Suprapubic skin (tissue), 4 donors: ENCODE results near the gene FOXE1. TPM values are rescaled to one million over a fixed set of nuclear protein-coding genes. Genes with fewer than 3 reads are reported as not detected.

Experiments
- DNase-seq, 2 donors: peaks; one replicate each; pipeline ENCODE4 v3.0.0-alpha.2; 2019; ENCODE audit warnings: low spot score in 2 of 2
- H3K27ac ChIP-seq: fragments of 200-600 bp; sonication (generic); one replicate; pipeline ENCODE4 v1.5.1; 2019
- H3K27me3 ChIP-seq: fragments of 200-600 bp; sonication (generic); one replicate; pipeline ENCODE4 v1.5.1; 2019
- H3K36me3 ChIP-seq: fragments of 200-600 bp; sonication (generic); one replicate; pipeline ENCODE4 v1.5.1; 2019
- H3K4me1 ChIP-seq: fragments of 200-600 bp; sonication (generic); one replicate; pipeline ENCODE4 v1.5.1; 2019
- H3K4me3 ChIP-seq: fragments of 200-600 bp; sonication (generic); one replicate; pipeline ENCODE4 v1.5.1; 2019; ENCODE audit warnings: mild to moderate bottlenecking
- H3K9me3 ChIP-seq: fragments of 200-600 bp; sonication (generic); one replicate; pipeline ENCODE4 v1.5.1; 2019
- CTCF ChIP-seq, 2 donors: fragments of 200-600 bp in 1 of 2; fragments of 450-650 bp in 1 of 2; sonication (generic) in 1 of 2; IDR thresholded peaks; one replicate each; pipeline ENCODE4 v1.5.1; 2016 to 2019; ENCODE audit warnings: antibody characterized with exemption in 2 of 2, mild to moderate bottlenecking in 1 of 2, moderate library complexity in 1 of 2
- EP300 ChIP-seq: sonication (generic); formaldehyde crosslinking; IDR thresholded peaks from one replicate; pipeline ENCODE4 v1.6.1; 2017; ENCODE audit warnings: antibody characterized with exemption
- POLR2A ChIP-seq, 2 donors: fragments of 450-650 bp; IDR thresholded peaks; one replicate each; pipeline ENCODE4 v1.6.1; 2017; ENCODE audit warnings: antibody characterized with exemption in 2 of 2, mild to moderate bottlenecking in 2 of 2, moderate library complexity in 2 of 2
- POLR2AphosphoS5 ChIP-seq, 3 donors: sonication (generic); formaldehyde crosslinking; IDR thresholded peaks; one replicate each; pipeline ENCODE4 v1.6.1; 2017; ENCODE audit warnings: antibody characterized with exemption in 3 of 3
- WGBS: methylation state at CpG from one replicate; pipeline ENCODE4 v1.1.5; 2018; 5-methylcytosine and 5-hydroxymethylcytosine counted together
- total RNA-seq, 4 donors: library from RNA; depleted of rRNA; stranded (reverse); fragments of >200 nt; gene quantifications; one replicate each; pipeline ENCODE4 v1.1.0, GENCODE V29; 2016

Gene FOXE1
- total RNA-seq, 4 donors from 2014 or later: 0.48 to 3.9 (median 2.0) TPM

GRCh38 chr9:97848480-97849237 is 4.4 kb upstream of the FOXE1 start:
- H3K27me3 ChIP-seq: peaks cover 88% of the 10 kb centered on the region

GRCh38 chr9:97849980-97850379 is 3.0 kb upstream of the FOXE1 start:
- Histone ChIP-seq H3K4me1 (peaks cover 52% of the 10 kb centered on the region), H3K36me3 (no peaks in the 10 kb centered on the region), H3K4me3 (no peak overlapping the region), H3K27me3 (peaks cover 94% of the 10 kb centered on the region), H3K9me3 (no peaks in the 10 kb centered on the region), H3K27ac (no peak overlapping the region)
- TF ChIP-seq POLR2AphosphoS5 (IDR thresholded peaks at IDR 0.05): no peak
- TF ChIP-seq EP300: no peak
- DNase-seq: no peak
- 48% methylated on average over 3 of the region's 3 CpGs for WGBS

More at GRCh38 chr9:97848480-97849237, 4.4 kb upstream of the FOXE1 start:
- Histone ChIP-seq H3K36me3 (no peaks in the 10 kb centered on the region), H3K9me3 (no peaks in the 10 kb centered on the region), H3K27ac (no peak overlapping the region), H3K4me1 (peaks cover 41% of the 10 kb centered on the region), H3K4me3 (peak overlapping the region; percentile 38)
- TF ChIP-seq POLR2A (IDR thresholded peaks at IDR 0.05) (no peak), POLR2AphosphoS5 (IDR thresholded peaks at IDR 0.05) (no peak), CTCF (IDR thresholded peaks at IDR 0.05) (no peak), EP300 (no peak)
- 5% methylated on average over 50 of the region's 61 CpGs for WGBS
- no peak for DNase-seq

GRCh38 chr9:97850746-97851445 is 2.1 kb upstream of the FOXE1 start:
- H3K27ac ChIP-seq: no peak overlapping the region
- H3K4me1 ChIP-seq: peaks cover 52% of the 10 kb centered on the region
- H3K4me3 ChIP-seq: no peak overlapping the region
- peaks cover 100% of the 10 kb centered on the region for H3K27me3 ChIP-seq
- TF ChIP-seq CTCF (IDR thresholded peaks at IDR 0.05): no peak
- TF ChIP-seq POLR2A (IDR thresholded peaks at IDR 0.05): no peak
- no peak for TF ChIP-seq EP300
- TF ChIP-seq POLR2AphosphoS5 (IDR thresholded peaks at IDR 0.05): no peak
- H3K9me3 ChIP-seq: no peaks in the 10 kb centered on the region
- no peaks in the 10 kb centered on the region for H3K36me3 ChIP-seq
- no peak for DNase-seq
- WGBS: 26% methylated on average over 13 of the region's 13 CpGs

- WGBS: 8% methylated on average over 16 of the region's 23 CpGs
- Histone ChIP-seq H3K4me1 (peaks cover 52% of the 10 kb centered on the region), H3K36me3 (no peaks in the 10 kb centered on the region), H3K27me3 (peaks cover 100% of the 10 kb centered on the region), H3K27ac (no peak overlapping the region), H3K9me3 (no peaks in the 10 kb centered on the region), H3K4me3 (peak overlapping the region; percentile 50)
- DNase-seq: no peak
- no peak for TF ChIP-seq CTCF (IDR thresholded peaks at IDR 0.05)
- no peak for TF ChIP-seq POLR2A (IDR thresholded peaks at IDR 0.05)
- TF ChIP-seq POLR2AphosphoS5 (IDR thresholded peaks at IDR 0.05): no peak
- TF ChIP-seq EP300: no peak
Observed at GRCh38 chr9:97851446-97851883, 1.6 kb upstream of the FOXE1 start.

GRCh38 chr9:97852001-97852398 is 1.0 kb upstream of the FOXE1 start:
- TF ChIP-seq CTCF (IDR thresholded peaks at IDR 0.05) (no peak), POLR2A (IDR thresholded peaks at IDR 0.05) (no peak), EP300 (no peak), POLR2AphosphoS5 (IDR thresholded peaks at IDR 0.05) (no peak)
- H3K9me3 ChIP-seq: no peaks in the 10 kb centered on the region
- no peak for DNase-seq
- 4% methylated on average over 5 of the region's 24 CpGs for WGBS
- peak overlapping the region; percentile 50 for H3K4me3 ChIP-seq
- peaks cover 52% of the 10 kb centered on the region for H3K4me1 ChIP-seq
- peaks cover 100% of the 10 kb centered on the region for H3K27me3 ChIP-seq
- H3K27ac ChIP-seq: no peak overlapping the region
- no peaks in the 10 kb centered on the region for H3K36me3 ChIP-seq
